Tibial nerve (tissue), 4 donors: ENCODE results near the gene PPP3CB. TPM values are rescaled to one million over a fixed set of nuclear protein-coding genes. Genes with fewer than 3 reads are reported as not detected.

Experiments used
- DNase-seq, 2 donors: peaks; one replicate each; pipeline ENCODE4 v3.0.0-alpha.2; 2019; ENCODE audit warnings: low spot score in 2 of 2
- H3K27ac ChIP-seq, 4 donors: fragments of 200-600 bp; sonication (generic) in 3 of 4; one replicate each; pipeline ENCODE4 v1.5.1; 2017 to 2019; ENCODE audit warnings: mild to moderate bottlenecking in 1 of 4
- H3K27me3 ChIP-seq, 2 donors: fragments of 200-600 bp; sonication (generic) in 1 of 2; one replicate each; pipeline versions ENCODE4 v1.5.1 to v1.6.0; 2017 to 2019
- H3K36me3 ChIP-seq, 3 donors: fragments of 200-600 bp; sonication (generic); one replicate each; pipeline ENCODE4 v1.5.1; 2018 to 2019
- H3K4me1 ChIP-seq, 4 donors: fragments of 200-600 bp; sonication (generic) in 3 of 4; one replicate each; pipeline ENCODE4 v1.5.1; 2017 to 2019
- H3K4me3 ChIP-seq, 4 donors: fragments of 200-600 bp; sonication (generic) in 3 of 4; one replicate each; pipeline ENCODE4 v1.5.1; 2017 to 2019; ENCODE audit warnings: mild to moderate bottlenecking in 1 of 4, moderate library complexity in 1 of 4
- H3K9me3 ChIP-seq, 4 donors: fragments of 200-600 bp; sonication (generic) in 3 of 4; one replicate each; pipeline ENCODE4 v1.5.1; 2017 to 2019
- CTCF ChIP-seq, 5 experiments: fragments of 200-600 bp in 3 of 5; fragments of 450-650 bp in 2 of 5; sonication (generic) in 3 of 5; IDR thresholded peaks; one replicate each; pipeline ENCODE4 v1.5.1; 2016 to 2019; ENCODE audit warnings: antibody characterized with exemption in 5 of 5, mild to moderate bottlenecking in 3 of 5, moderate library complexity in 2 of 5
- EP300 ChIP-seq, 2 donors: sonication (generic); formaldehyde crosslinking; IDR thresholded peaks; one replicate each; pipeline ENCODE4 v1.6.1; 2017; ENCODE audit warnings: antibody characterized with exemption in 2 of 2, mild to moderate bottlenecking in 1 of 2
- POLR2A ChIP-seq, 2 donors: fragments of 450-650 bp; IDR thresholded peaks; one replicate each; pipeline ENCODE4 v1.6.1; 2017; ENCODE audit warnings: antibody characterized with exemption in 2 of 2, mild to moderate bottlenecking in 2 of 2, moderate library complexity in 2 of 2
- WGBS, 2 donors: methylation state at CpG; one replicate each; pipeline ENCODE4 v1.1.5; 2018; 5-methylcytosine and 5-hydroxymethylcytosine counted together
- total RNA-seq, 4 donors: library from RNA; depleted of rRNA; stranded (reverse); fragments of >200 nt; gene quantifications; one replicate each; pipeline ENCODE4 v1.1.0, GENCODE V29; 2016

The PPP3CB gene
- total RNA-seq, 4 donors from 2014 or later, result 47.1 to 75.6 (median 68.0) TPM

DNA sequence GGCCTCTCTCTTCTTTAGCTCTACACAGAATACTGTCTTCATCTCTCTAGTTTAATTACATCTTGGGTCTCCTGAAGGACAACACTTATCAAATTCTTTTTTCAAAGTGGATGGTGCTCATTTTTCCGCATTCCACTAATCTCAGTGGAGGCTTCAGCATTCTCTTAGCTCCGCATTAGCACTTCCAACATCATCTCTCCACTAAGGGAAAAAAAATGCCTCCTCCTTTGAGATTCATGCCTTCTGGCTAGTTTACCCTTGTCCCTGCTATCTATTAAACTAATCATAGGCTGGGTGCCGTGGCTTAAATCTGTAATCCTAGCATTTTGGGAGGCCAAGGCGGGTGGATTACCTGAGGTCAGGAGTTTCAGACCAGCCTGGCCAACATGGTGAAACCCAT lies 9.2 kb downstream of the PPP3CB start:
- no peak for DNase-seq
- Histone ChIP-seq H3K4me1 (peaks cover 0 to 27% (median 2%) of the 10 kb centered on the region in 4 donors), H3K27me3 (no peaks in the 10 kb centered on the region), H3K36me3 (peaks cover 0 to 20% (median 0%) of the 10 kb centered on the region in 3 donors), H3K27ac (no peak overlapping the region), H3K9me3 (no peaks in the 10 kb centered on the region), H3K4me3 (no peak overlapping the region)
- TF ChIP-seq CTCF (IDR thresholded peaks at IDR 0.05), result no peak
- WGBS, 2 donors, result 95 to 98% methylated on average over 4 of the region's 4 CpGs

DNA sequence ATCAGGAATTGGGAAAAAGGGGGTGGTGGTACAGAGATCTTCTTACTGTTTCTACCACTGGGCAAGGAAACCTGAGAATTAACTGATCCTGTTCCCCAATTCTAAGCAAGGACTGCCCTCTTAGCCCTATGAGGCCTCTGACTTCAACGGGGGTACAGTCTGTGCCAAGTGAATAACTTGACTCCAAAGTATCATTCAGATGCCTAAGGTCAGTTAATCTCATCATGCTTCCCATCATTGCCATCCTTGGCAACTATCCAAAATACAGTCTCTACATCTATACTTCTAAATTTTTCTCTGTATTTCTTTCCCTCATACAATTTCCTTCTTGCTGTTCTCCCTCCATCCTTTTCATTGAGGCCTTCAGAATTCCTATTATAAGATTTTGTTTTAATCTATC lies 10.5 kb downstream of the PPP3CB start:
- no peaks in the 10 kb centered on the region for H3K27me3 ChIP-seq
- no peak overlapping the region for H3K4me3 ChIP-seq
- no peak overlapping the region for H3K27ac ChIP-seq
- TF ChIP-seq EP300 (IDR thresholded peaks at IDR 0.05) (no peak), CTCF (IDR thresholded peaks at IDR 0.05) (no peak), POLR2A (IDR thresholded peaks at IDR 0.05) (no peak)
- no peak for DNase-seq
- WGBS, 2 donors, result 40 to 48% methylated on average over 1 of the region's 1 CpG
- peaks cover 0 to 20% (median 0%) of the 10 kb centered on the region in 3 donors for H3K36me3 ChIP-seq
- no peaks in the 10 kb centered on the region for H3K9me3 ChIP-seq
- peaks cover 0 to 17% (median under 1%) of the 10 kb centered on the region in 4 donors for H3K4me1 ChIP-seq

- 80 to 88% methylated on average over 7 of the region's 7 CpGs for WGBS, 2 donors
- TF ChIP-seq POLR2A (IDR thresholded peaks at IDR 0.05) (no peak), EP300 (IDR thresholded peaks at IDR 0.05) (no peak), CTCF (IDR thresholded peaks at IDR 0.05) (no peak)
- no peak overlapping the region for H3K4me3 ChIP-seq
- no peak for DNase-seq
- H3K27ac ChIP-seq, result no peak overlapping the region
- peaks cover 0 to 54% (median 4%) of the 10 kb centered on the region in 3 donors for H3K36me3 ChIP-seq
- no peaks in the 10 kb centered on the region for H3K27me3 ChIP-seq
- no peaks in the 10 kb centered on the region for H3K9me3 ChIP-seq
- H3K4me1 ChIP-seq, result peaks cover 0 to 2% (median 0%) of the 10 kb centered on the region in 4 donors
Observed at GRCh38 chr10:73480158-73480557, 15.7 kb downstream of the PPP3CB start.

- 79 to 82% methylated on average over 3 of the region's 3 CpGs for WGBS, 2 donors
- H3K4me3 ChIP-seq, result no peak overlapping the region
- no peaks in the 10 kb centered on the region for H3K4me1 ChIP-seq
- no peaks in the 10 kb centered on the region for H3K27me3 ChIP-seq
- H3K36me3 ChIP-seq, result peaks cover 0 to 69% (median 4%) of the 10 kb centered on the region in 3 donors
- TF ChIP-seq POLR2A (IDR thresholded peaks at IDR 0.05) (no peak), CTCF (IDR thresholded peaks at IDR 0.05) (no peak), EP300 (IDR thresholded peaks at IDR 0.05) (no peak)
- no peak overlapping the region for H3K27ac ChIP-seq
- no peak for DNase-seq
- H3K9me3 ChIP-seq, result no peaks in the 10 kb centered on the region
Observed at GRCh38 chr10:73478636-73479035, 17.2 kb downstream of the PPP3CB start.

GRCh38 chr10:73471226-73471625 lies 24.6 kb downstream of the PPP3CB start:
- Histone ChIP-seq H3K27ac (no peak overlapping the region), H3K4me3 (no peak overlapping the region), H3K9me3 (no peaks in the 10 kb centered on the region), H3K36me3 (peaks cover 0 to 91% (median 10%) of the 10 kb centered on the region in 3 donors), H3K27me3 (no peaks in the 10 kb centered on the region), H3K4me1 (peaks cover 0 to 10% (median 0%) of the 10 kb centered on the region in 4 donors)
- DNase-seq, result no peak
- TF ChIP-seq CTCF (IDR thresholded peaks at IDR 0.05) (no peak), EP300 (IDR thresholded peaks at IDR 0.05) (no peak), POLR2A (IDR thresholded peaks at IDR 0.05) (no peak)
- 72 to 79% methylated on average over 3 of the region's 3 CpGs for WGBS, 2 donors
